Measurements from ENCODE around the gene FXYD7. TPM values are rescaled to one million over a fixed set of nuclear protein-coding genes. Genes with fewer than 3 reads are reported as not detected.
A peak's percentile ranks its signal among the peaks of the same experiment; 100 is the strongest.

Gene FXYD7
- total and polyA plus RNA-seq, 2 of the 13 experiments (the other 11 are each of a cell fraction or from before 2014, with no cell fraction given) = 0.55 TPM; not detected in 1

DNA sequence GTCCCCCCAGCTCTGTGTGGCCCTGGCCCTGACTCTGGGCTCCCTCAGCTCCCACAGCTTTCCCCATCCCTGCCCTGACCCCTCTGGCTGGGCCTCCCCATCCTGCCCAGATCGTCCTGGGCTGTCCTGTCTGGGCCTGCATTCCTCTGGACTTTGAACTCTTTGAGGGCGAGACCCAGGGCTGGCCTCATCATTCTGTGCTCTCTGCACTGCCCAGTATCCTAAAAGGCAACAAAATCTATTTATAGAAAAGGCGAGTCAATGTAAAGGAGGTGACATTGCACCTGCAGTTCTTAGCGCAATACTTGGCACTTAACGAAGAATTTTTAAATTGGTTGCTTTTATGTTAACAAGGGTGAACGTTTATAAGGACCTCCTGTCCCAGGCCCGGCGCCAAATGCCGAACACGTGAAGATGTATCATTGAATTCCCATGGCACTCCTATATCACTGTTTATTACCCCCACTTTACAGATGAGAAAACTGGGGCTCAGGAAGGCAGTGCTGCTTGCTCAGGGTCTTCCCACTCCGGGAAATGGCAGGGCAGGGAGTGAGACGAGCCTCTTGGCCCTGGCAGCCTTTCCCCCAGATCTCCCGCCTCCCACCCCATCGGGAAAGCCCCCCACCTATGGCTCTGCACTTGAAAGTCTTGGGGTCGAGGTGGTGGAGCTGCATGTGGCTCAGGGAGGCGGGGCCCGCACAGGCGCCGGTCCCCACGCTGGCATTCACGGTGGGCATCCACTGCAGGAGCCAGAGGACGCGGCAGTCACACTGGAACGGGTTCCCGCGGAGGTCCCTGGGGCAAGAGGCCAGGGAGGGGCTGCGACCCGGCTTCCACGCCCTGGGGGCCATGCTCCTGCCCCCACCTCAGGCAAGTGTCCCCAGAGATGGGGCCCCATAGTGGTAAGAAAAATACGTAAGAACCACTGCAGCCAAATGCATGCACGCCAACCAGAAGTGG is 12.0 kb upstream of the FXYD7 start (continued):
- TF ChIP-seq, protein P1, sequence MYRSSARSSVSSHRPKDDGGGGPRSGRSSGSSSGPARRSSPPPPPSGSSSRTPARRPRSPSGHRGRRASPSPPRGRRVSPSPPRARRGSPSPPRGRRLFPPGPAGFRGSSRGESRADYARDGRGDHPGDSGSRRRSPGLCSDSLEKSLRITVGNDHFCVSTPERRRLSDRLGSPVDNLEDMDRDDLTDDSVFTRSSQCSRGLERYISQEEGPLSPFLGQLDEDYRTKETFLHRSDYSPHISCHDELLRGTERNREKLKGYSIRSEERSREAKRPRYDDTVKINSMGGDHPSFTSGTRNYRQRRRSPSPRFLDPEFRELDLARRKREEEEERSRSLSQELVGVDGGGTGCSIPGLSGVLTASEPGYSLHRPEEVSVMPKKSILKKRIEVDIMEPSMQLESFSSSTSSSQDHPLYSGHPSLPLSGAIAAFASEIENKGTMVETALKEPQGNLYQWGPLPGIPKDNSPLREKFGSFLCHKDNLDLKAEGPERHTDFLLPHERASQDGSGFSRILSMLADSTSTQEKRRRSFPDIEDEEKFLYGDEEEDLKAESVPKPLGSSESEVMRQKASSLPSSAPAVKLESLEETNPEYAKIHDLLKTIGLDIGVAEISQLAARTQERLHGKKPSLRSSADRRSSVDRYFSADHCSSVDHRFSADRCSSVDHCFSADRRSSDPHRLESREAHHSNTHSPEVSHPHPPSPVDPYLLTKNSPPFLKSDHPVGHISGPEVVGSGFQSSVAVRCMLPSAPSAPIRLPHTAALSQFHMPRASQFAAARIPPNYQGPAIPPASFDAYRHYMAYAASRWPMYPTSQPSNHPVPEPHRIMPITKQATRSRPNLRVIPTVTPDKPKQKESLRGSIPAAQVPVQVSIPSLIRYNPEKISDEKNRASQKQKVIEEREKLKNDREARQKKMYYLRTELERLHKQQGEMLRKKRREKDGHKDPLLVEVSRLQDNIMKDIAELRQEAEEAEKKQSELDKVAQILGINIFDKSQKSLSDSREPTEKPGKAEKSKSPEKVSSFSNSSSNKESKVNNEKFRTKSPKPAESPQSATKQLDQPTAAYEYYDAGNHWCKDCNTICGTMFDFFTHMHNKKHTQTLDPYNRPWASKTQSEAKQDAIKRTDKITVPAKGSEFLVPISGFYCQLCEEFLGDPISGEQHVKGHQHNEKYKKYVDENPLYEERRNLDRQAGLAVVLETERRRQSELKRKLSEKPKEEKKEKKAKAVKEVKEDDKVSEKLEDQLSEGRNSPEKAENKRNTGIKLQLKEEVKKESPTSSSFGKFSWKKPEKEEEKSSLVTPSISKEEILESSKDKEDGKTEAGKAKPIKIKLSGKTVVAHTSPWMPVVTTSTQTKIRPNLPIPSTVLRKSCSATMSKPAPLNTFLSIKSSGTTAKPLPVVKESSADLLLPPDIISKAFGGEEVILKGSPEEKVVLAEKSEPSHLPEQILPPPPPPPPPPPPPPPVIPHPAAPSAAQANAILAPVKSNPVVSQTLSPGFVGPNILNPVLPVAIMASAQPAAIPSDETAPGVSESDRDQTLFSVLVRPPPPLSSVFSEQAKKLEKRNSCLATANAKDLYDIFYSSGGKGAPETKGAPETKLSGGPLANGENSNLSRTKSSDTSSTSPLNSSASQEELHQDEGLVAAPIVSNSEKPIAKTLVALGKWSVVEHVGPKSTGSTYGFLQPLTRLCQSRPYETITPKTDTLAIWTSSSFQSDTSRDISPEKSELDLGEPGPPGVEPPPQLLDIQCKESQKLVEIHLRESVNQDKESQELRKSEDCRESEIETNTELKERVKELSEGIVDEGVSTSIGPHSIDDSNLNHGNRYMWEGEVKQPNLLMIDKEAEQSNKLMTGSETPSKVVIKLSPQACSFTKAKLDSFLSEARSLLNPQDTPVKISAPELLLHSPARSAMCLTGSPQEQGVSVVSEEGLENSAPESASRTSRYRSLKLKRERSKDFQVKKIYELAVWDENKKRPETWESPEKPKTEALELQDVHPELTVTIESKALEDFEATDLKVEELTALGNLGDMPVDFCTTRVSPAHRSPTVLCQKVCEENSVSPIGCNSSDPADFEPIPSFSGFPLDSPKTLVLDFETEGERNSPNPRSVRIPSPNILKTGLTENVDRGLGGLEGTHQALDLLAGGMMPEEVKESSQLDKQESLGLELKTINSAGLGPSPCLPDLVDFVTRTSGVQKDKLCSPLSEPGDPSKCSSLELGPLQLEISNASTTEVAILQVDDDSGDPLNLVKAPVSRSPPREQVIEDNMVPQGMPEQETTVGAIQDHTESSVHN (CRISPR knock-in tag; IDR thresholded peaks at IDR 0.05) = no peak
- TF ChIP-seq, protein P2, sequence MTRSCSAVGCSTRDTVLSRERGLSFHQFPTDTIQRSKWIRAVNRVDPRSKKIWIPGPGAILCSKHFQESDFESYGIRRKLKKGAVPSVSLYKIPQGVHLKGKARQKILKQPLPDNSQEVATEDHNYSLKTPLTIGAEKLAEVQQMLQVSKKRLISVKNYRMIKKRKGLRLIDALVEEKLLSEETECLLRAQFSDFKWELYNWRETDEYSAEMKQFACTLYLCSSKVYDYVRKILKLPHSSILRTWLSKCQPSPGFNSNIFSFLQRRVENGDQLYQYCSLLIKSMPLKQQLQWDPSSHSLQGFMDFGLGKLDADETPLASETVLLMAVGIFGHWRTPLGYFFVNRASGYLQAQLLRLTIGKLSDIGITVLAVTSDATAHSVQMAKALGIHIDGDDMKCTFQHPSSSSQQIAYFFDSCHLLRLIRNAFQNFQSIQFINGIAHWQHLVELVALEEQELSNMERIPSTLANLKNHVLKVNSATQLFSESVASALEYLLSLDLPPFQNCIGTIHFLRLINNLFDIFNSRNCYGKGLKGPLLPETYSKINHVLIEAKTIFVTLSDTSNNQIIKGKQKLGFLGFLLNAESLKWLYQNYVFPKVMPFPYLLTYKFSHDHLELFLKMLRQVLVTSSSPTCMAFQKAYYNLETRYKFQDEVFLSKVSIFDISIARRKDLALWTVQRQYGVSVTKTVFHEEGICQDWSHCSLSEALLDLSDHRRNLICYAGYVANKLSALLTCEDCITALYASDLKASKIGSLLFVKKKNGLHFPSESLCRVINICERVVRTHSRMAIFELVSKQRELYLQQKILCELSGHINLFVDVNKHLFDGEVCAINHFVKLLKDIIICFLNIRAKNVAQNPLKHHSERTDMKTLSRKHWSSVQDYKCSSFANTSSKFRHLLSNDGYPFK (CRISPR knock-in tag; IDR thresholded peaks at IDR 0.05; ENCODE audit: borderline replicate concordance) = no peak
- TF ChIP-seq U2AF1 (optimal IDR thresholded peaks at IDR 0.05; ENCODE audit: low read depth, low read length) (no peak), ZNF3 (CRISPR knock-in tag; IDR thresholded peaks at IDR 0.05) (no peak), KAT7 (CRISPR knock-in tag; IDR thresholded peaks at IDR 0.05; ENCODE audit: borderline replicate concordance) (no peak), ARNT2 (CRISPR knock-in tag; IDR thresholded peaks at IDR 0.05; ENCODE audit: low read depth) (no peak), SNRNP70 (IDR thresholded peaks at IDR 0.05; ENCODE audit: low read depth, low read length) (no peak), RELA (CRISPR knock-in tag; IDR thresholded peaks at IDR 0.05) (no peak)
- TF ChIP-seq, protein P3, sequence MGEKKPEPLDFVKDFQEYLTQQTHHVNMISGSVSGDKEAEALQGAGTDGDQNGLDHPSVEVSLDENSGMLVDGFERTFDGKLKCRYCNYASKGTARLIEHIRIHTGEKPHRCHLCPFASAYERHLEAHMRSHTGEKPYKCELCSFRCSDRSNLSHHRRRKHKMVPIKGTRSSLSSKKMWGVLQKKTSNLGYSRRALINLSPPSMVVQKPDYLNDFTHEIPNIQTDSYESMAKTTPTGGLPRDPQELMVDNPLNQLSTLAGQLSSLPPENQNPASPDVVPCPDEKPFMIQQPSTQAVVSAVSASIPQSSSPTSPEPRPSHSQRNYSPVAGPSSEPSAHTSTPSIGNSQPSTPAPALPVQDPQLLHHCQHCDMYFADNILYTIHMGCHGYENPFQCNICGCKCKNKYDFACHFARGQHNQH (CRISPR knock-in tag; IDR thresholded peaks at IDR 0.05) = 0 out of 2 replicates have a peak, but pooled peaks have one; percentile 45
- TF ChIP-seq, protein P4, sequence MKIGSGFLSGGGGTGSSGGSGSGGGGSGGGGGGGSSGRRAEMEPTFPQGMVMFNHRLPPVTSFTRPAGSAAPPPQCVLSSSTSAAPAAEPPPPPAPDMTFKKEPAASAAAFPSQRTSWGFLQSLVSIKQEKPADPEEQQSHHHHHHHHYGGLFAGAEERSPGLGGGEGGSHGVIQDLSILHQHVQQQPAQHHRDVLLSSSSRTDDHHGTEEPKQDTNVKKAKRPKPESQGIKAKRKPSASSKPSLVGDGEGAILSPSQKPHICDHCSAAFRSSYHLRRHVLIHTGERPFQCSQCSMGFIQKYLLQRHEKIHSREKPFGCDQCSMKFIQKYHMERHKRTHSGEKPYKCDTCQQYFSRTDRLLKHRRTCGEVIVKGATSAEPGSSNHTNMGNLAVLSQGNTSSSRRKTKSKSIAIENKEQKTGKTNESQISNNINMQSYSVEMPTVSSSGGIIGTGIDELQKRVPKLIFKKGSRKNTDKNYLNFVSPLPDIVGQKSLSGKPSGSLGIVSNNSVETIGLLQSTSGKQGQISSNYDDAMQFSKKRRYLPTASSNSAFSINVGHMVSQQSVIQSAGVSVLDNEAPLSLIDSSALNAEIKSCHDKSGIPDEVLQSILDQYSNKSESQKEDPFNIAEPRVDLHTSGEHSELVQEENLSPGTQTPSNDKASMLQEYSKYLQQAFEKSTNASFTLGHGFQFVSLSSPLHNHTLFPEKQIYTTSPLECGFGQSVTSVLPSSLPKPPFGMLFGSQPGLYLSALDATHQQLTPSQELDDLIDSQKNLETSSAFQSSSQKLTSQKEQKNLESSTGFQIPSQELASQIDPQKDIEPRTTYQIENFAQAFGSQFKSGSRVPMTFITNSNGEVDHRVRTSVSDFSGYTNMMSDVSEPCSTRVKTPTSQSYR (CRISPR knock-in tag; IDR thresholded peaks at IDR 0.05; ENCODE audit: borderline replicate concordance) = no peak
- TF ChIP-seq, protein P5, sequence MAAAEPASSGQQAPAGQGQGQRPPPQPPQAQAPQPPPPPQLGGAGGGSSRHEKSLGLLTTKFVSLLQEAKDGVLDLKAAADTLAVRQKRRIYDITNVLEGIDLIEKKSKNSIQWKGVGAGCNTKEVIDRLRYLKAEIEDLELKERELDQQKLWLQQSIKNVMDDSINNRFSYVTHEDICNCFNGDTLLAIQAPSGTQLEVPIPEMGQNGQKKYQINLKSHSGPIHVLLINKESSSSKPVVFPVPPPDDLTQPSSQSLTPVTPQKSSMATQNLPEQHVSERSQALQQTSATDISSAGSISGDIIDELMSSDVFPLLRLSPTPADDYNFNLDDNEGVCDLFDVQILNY (CRISPR knock-in tag; conservative IDR thresholded peaks at IDR 0.05) = no peak

Data from HepG2 (cell line).